ENCODE data around the gene OTP. TPM values are rescaled to one million over a fixed set of nuclear protein-coding genes. Genes with fewer than 3 reads are reported as not detected.
"Not testable (repeated sequence)": the region's sequence is repeated elsewhere in the genome, so short reads cannot be mapped to it uniquely, and the experiment has no call there.

The OTP gene
- total RNA-seq, 1 experiment from 2014 or later: not detected

- no peaks in the 10 kb centered on the region for H3K27me3 ChIP-seq (ENCODE audit: control insufficient read depth, insufficient read depth, low read length)
- no peaks in the 10 kb centered on the region for H3K36me3 ChIP-seq (replicated peaks; ENCODE audit: control insufficient read depth, insufficient read depth, low read length)
- H3K4me3 ChIP-seq (ENCODE audit: insufficient read depth, low read depth, low read length): no peak overlapping the region
- DNase-seq: no peak
Observed at GRCh38 chr5:77590347-77590746, 48.2 kb downstream of the OTP start.

- no peak for DNase-seq
- no peaks in the 10 kb centered on the region for H3K27me3 ChIP-seq (ENCODE audit: control insufficient read depth, insufficient read depth, low read length)
- H3K36me3 ChIP-seq (replicated peaks; ENCODE audit: control insufficient read depth, insufficient read depth, low read length): no peaks in the 10 kb centered on the region
- H3K4me3 ChIP-seq (ENCODE audit: insufficient read depth, low read depth, low read length): no peak overlapping the region
Observed at GRCh38 chr5:77588175-77588574, 50.3 kb downstream of the OTP start.

- no peak overlapping the region for H3K4me3 ChIP-seq (ENCODE audit: insufficient read depth, low read depth, low read length)
- H3K36me3 ChIP-seq (replicated peaks; ENCODE audit: control insufficient read depth, insufficient read depth, low read length): no peaks in the 10 kb centered on the region
- DNase-seq: no peak
- H3K27me3 ChIP-seq (ENCODE audit: control insufficient read depth, insufficient read depth, low read length): no peaks in the 10 kb centered on the region
Observed at GRCh38 chr5:77586101-77586500, 52.4 kb downstream of the OTP start.

- not testable (repeated sequence) for H3K27me3 ChIP-seq (ENCODE audit: control insufficient read depth, insufficient read depth, low read length); DNase-seq
Observed at GRCh38 chr5:77582143-77582542, 56.4 kb downstream of the OTP start.

More at GRCh38 chr5:77582143-77582542, 56.4 kb downstream of the OTP start:
- not testable (repeated sequence) for H3K4me3 ChIP-seq (ENCODE audit: insufficient read depth, low read depth, low read length); H3K36me3 ChIP-seq (replicated peaks; ENCODE audit: control insufficient read depth, insufficient read depth, low read length)

Other genes starting within 250 kb of the OTP start
- 53.1 and 64.9 TPM in 2 replicates for gene WDR41, start 146.4 kb downstream of the OTP start, total RNA-seq (2014; rRNA removed; shearing (Covaris generic))
- gene TBCA, start 137.6 kb upstream of the OTP start, total RNA-seq (2014; rRNA removed; shearing (Covaris generic)): 172 and 220 TPM in 2 replicates